ENCODE measurements around the gene SLC17A1. TPM values are rescaled to one million over a fixed set of nuclear protein-coding genes. Genes with fewer than 3 reads are reported as not detected.

Gene SLC17A1
- total and polyA plus RNA-seq, 4 donors = 0.12 TPM; not detected in 3

DNA sequence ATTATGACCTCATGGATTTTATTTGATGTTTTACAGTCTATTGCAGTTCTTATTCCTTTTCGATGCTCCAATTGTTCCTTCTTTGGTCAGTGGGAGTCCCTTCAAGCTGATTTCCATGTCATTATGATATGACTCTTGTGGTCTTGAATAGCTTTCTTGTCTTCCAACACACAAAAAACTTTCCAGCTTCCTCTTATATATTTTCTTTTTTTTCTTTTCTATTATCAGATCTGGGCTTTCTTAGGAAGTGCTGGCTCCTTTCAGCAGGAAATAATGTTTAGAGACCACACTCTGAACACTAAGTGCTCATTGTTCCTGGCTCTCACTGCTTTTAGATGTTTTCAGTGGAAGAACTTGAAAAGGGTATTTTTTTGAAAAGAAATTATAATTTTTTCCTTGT, 3.1 kb upstream of the SLC17A1 start:
- Histone ChIP-seq H3K36me3 (ENCODE audit: control insufficient read depth, insufficient read depth, low read length) (no peaks in the 10 kb centered on the region), H3K27me3 (ENCODE audit: control insufficient read depth, insufficient read depth, low read length) (no peaks in the 10 kb centered on the region), H3K4me1 (ENCODE audit: control insufficient read depth, insufficient read depth, low read length) (no peaks in the 10 kb centered on the region), H3K27ac (ENCODE audit: low read depth, low read length) (no peak overlapping the region), H3K4me3 (ENCODE audit: low read depth, low read length) (no peak overlapping the region), H3K9me3 (ENCODE audit: control insufficient read depth, insufficient read depth, low read length) (no peaks in the 10 kb centered on the region)
- DNase-seq (ENCODE audit: low read depth in 4 of 6, low spot score in 6 of 6) = peak in 1 of 6 donors; percentile 16
- no CpG with 5 or more reads among the region's 1 CpG for WGBS (ENCODE audit: insufficient coverage)

DNA sequence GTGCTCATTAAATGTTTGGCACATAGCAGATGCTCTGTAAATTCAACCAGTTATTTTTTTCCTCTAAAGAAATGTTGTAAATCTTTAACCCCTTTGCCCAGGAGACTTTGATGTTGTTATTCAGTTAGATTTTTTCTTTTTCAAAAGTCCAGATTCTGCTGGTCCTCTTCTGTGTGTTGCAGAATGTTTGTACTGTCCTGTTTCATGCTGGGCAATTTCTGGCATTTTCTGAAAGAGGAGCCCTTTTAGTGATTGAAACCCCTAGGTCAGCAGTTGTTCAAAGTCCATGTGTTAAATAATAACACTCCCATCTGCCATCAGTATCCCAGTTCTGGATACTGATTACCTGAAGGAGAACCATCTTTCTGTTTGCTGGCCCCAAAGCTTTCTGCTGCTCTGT, 1.3 kb upstream of the SLC17A1 start:
- H3K27ac ChIP-seq (ENCODE audit: low read depth, low read length) = no peak overlapping the region
- DNase-seq (ENCODE audit: low read depth in 4 of 6, low spot score in 6 of 6) = no peak
- no peak overlapping the region for H3K4me3 ChIP-seq (ENCODE audit: low read depth, low read length)
- no peaks in the 10 kb centered on the region for H3K27me3 ChIP-seq (ENCODE audit: control insufficient read depth, insufficient read depth, low read length)
- no peaks in the 10 kb centered on the region for H3K36me3 ChIP-seq (ENCODE audit: control insufficient read depth, insufficient read depth, low read length)
- no peaks in the 10 kb centered on the region for H3K4me1 ChIP-seq (ENCODE audit: control insufficient read depth, insufficient read depth, low read length)
- H3K9me3 ChIP-seq (ENCODE audit: control insufficient read depth, insufficient read depth, low read length) = no peaks in the 10 kb centered on the region

GRCh38 chr6:25832670-25833069, 818 bp upstream of the SLC17A1 start:
- no peaks in the 10 kb centered on the region for H3K9me3 ChIP-seq (ENCODE audit: control insufficient read depth, insufficient read depth, low read length)
- WGBS (ENCODE audit: insufficient coverage) = no CpG with 5 or more reads among the region's 3 CpGs
- no peaks in the 10 kb centered on the region for H3K27me3 ChIP-seq (ENCODE audit: control insufficient read depth, insufficient read depth, low read length)
- no peaks in the 10 kb centered on the region for H3K36me3 ChIP-seq (ENCODE audit: control insufficient read depth, insufficient read depth, low read length)
- DNase-seq (ENCODE audit: low read depth in 4 of 6, low spot score in 6 of 6) = no peak
- H3K4me3 ChIP-seq (ENCODE audit: low read depth, low read length) = no peak overlapping the region
- no peaks in the 10 kb centered on the region for H3K4me1 ChIP-seq (ENCODE audit: control insufficient read depth, insufficient read depth, low read length)
- no peak overlapping the region for H3K27ac ChIP-seq (ENCODE audit: low read depth, low read length)

DNA sequence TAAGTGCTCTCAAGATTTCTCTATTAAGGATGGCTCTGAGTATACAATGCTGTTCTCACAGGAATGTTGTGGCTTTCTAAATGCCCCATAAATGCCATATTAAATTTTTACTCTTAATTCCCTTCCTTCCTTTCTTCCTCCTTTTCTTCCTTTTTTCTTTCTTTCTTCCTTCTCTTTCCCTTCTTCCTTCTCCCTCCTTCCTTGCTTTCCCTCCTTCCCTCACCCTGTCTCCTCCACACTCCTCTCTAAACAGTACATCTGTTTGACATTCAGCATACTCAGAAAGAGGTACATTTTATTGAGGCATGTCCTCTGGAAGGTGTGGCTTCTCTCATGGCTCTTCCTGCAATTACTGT, 433 bp upstream of the SLC17A1 start:
- H3K27ac ChIP-seq (ENCODE audit: low read depth, low read length) = no peak overlapping the region
- no peak overlapping the region for H3K4me3 ChIP-seq (ENCODE audit: low read depth, low read length)
- H3K9me3 ChIP-seq (ENCODE audit: control insufficient read depth, insufficient read depth, low read length) = no peaks in the 10 kb centered on the region
- no peak for DNase-seq (ENCODE audit: low read depth in 4 of 6, low spot score in 6 of 6)
- H3K36me3 ChIP-seq (ENCODE audit: control insufficient read depth, insufficient read depth, low read length) = no peaks in the 10 kb centered on the region
- H3K27me3 ChIP-seq (ENCODE audit: control insufficient read depth, insufficient read depth, low read length) = no peaks in the 10 kb centered on the region
- H3K4me1 ChIP-seq (ENCODE audit: control insufficient read depth, insufficient read depth, low read length) = no peaks in the 10 kb centered on the region

DNA sequence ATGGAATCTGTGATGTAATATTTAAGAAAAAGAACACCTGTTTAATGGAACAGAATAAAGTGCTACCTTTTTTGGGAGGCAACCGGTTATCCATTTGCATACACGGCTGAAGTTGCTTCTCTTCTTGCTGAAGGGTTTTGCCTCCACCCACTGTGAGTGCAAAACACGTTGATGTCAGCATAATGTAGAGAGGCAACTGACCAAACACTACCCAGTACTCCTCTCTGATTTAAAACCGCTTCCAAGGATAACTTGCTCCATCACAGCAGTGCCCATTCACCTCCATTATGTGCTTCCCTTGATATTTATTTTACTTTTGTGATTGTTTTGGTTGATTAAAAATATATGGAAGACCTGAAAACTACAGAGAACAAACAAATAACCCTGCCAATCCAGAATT, 1.4 kb downstream of the SLC17A1 start:
- no peaks in the 10 kb centered on the region for H3K9me3 ChIP-seq (ENCODE audit: control insufficient read depth, insufficient read depth, low read length)
- no peak overlapping the region for H3K27ac ChIP-seq (ENCODE audit: low read depth, low read length)
- H3K36me3 ChIP-seq (ENCODE audit: control insufficient read depth, insufficient read depth, low read length) = no peaks in the 10 kb centered on the region
- no peak overlapping the region for H3K4me3 ChIP-seq (ENCODE audit: low read depth, low read length)
- H3K27me3 ChIP-seq (ENCODE audit: control insufficient read depth, insufficient read depth, low read length) = no peaks in the 10 kb centered on the region
- DNase-seq (ENCODE audit: low read depth in 4 of 6, low spot score in 6 of 6) = no peak
- WGBS (ENCODE audit: insufficient coverage) = 86% methylated on average over 2 of the region's 4 CpGs
- H3K4me1 ChIP-seq (ENCODE audit: control insufficient read depth, insufficient read depth, low read length) = no peaks in the 10 kb centered on the region

DNA sequence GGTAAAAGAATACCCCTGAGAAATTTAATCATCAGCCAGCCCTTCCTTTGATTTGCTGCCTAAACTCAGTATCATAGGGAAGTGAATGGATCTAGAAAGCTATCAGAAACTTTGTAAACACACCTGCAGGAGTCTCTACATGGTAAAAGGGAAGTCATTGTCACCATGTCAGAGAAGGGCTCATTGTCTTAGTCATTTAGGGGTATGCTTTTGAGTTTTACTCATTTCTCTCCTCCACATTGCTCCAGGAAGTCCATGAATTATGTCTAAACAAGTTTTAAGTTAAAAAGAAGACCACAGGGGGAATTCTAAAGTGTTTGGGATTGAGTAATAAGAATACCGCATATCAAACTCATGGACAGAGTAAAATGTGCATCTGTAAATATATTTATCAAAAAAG, 2.5 kb downstream of the SLC17A1 start:
- Histone ChIP-seq H3K4me3 (ENCODE audit: low read depth, low read length) (no peak overlapping the region), H3K36me3 (ENCODE audit: control insufficient read depth, insufficient read depth, low read length) (no peaks in the 10 kb centered on the region), H3K27ac (ENCODE audit: low read depth, low read length) (no peak overlapping the region), H3K9me3 (ENCODE audit: control insufficient read depth, insufficient read depth, low read length) (no peaks in the 10 kb centered on the region), H3K4me1 (ENCODE audit: control insufficient read depth, insufficient read depth, low read length) (no peaks in the 10 kb centered on the region), H3K27me3 (ENCODE audit: control insufficient read depth, insufficient read depth, low read length) (no peaks in the 10 kb centered on the region)
- no peak for DNase-seq (ENCODE audit: low read depth in 4 of 6, low spot score in 6 of 6)
- WGBS (ENCODE audit: insufficient coverage) = no CpG with 5 or more reads among the region's 1 CpG

DNA sequence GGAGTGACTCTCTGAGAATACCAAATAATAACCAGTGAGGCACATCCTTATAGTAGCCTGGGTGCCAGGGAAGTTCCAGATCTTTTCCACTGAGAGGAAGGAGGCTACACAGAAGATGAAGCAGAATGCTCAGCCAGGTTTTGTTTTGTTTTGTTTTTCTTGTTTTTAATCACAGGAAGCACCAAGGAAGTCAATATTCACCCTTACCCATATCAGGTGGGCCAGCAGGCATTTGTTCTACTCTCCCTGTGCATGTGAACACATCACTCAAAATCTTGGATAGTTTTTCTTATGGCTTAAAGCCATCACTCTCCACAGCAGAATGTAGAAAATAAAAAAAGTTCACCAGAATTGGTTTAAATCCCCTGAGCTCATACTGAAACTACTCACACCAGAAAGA, 10.5 kb downstream of the SLC17A1 start:
- H3K4me1 ChIP-seq (ENCODE audit: control insufficient read depth, insufficient read depth, low read length) = no peaks in the 10 kb centered on the region
- H3K9me3 ChIP-seq (ENCODE audit: control insufficient read depth, insufficient read depth, low read length) = no peaks in the 10 kb centered on the region
- DNase-seq (ENCODE audit: low read depth in 4 of 6, low spot score in 6 of 6) = peak in 1 of 6 donors; percentile 63
- no peak overlapping the region for H3K4me3 ChIP-seq (ENCODE audit: low read depth, low read length)
- H3K27ac ChIP-seq (ENCODE audit: low read depth, low read length) = no peak overlapping the region
- H3K27me3 ChIP-seq (ENCODE audit: control insufficient read depth, insufficient read depth, low read length) = no peaks in the 10 kb centered on the region
- H3K36me3 ChIP-seq (ENCODE audit: control insufficient read depth, insufficient read depth, low read length) = no peaks in the 10 kb centered on the region

DNA sequence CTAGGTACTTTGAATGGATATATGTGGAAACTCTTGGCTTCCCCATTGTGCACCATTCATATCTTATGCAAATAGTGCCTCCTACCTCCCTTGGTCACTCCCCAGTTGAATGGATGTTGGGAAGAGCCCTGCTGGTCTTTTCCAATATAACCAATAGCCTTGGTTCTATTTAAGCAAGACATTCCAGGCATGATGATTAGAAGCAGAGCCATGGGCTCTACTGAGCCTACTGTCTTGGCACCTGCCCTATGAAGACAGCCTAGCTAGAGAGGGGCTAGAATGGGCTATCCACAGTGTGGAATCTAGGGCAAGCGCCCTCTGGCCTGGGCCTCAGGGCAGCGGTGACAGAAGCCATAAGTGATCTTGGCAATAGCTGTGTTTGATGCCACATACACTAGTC, 15.6 kb downstream of the SLC17A1 start:
- 97% methylated on average over 2 of the region's 2 CpGs for WGBS (ENCODE audit: insufficient coverage)
- H3K27me3 ChIP-seq (ENCODE audit: control insufficient read depth, insufficient read depth, low read length) = no peaks in the 10 kb centered on the region
- DNase-seq (ENCODE audit: low read depth in 4 of 6, low spot score in 6 of 6) = no peak

DNA sequence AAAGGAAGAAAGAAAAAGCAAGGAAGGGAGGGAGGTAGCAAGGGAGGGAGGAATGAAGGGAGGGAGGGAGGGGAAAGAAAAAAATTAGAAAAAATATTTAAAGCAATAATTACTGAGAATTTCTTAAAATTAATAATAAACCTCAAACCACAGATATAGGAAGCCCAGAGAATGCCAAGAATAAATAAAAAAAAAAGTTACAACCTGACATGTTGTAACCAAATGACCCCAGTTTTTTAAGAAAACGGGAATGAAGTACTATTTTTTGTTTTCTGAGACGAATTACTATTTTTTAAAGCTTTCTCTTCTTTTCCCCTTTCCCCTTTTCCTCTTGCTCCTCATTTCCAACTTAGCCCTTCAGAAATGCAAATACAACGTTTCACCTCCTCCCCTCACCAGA, 16.7 kb downstream of the SLC17A1 start:
- Histone ChIP-seq H3K36me3 (ENCODE audit: control insufficient read depth, insufficient read depth, low read length) (no peaks in the 10 kb centered on the region), H3K4me3 (ENCODE audit: low read depth, low read length) (no peak overlapping the region), H3K9me3 (ENCODE audit: control insufficient read depth, insufficient read depth, low read length) (no peaks in the 10 kb centered on the region), H3K27me3 (ENCODE audit: control insufficient read depth, insufficient read depth, low read length) (no peaks in the 10 kb centered on the region), H3K27ac (ENCODE audit: low read depth, low read length) (no peak overlapping the region), H3K4me1 (ENCODE audit: control insufficient read depth, insufficient read depth, low read length) (no peaks in the 10 kb centered on the region)
- WGBS (ENCODE audit: insufficient coverage) = 68% methylated on average over 3 of the region's 3 CpGs
- no peak for DNase-seq (ENCODE audit: low read depth in 4 of 6, low spot score in 6 of 6)

More for the DNA sequence above, 15.6 kb downstream of the SLC17A1 start:
- H3K4me3 ChIP-seq (ENCODE audit: low read depth, low read length) = no peak overlapping the region
- H3K9me3 ChIP-seq (ENCODE audit: control insufficient read depth, insufficient read depth, low read length) = no peaks in the 10 kb centered on the region
- H3K36me3 ChIP-seq (ENCODE audit: control insufficient read depth, insufficient read depth, low read length) = no peaks in the 10 kb centered on the region
- H3K4me1 ChIP-seq (ENCODE audit: control insufficient read depth, insufficient read depth, low read length) = no peaks in the 10 kb centered on the region
- no peak overlapping the region for H3K27ac ChIP-seq (ENCODE audit: low read depth, low read length)

DNA sequence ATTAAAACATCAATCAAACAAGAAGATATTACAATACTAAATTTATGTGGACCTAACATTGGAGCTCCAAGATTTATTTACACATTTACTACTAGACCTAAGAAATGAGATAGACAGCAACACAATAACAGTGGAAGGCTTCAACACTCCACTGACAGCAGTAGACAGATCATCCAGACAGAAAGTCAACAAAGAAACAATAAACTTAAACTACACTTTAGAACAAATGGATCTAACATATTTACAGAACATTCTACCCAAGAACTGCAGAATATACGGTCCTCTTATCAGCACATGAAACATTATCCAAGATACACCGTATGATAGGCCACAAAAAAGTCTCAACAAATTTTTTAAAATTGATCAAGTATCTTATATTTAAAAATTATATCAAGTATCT, 27.0 kb downstream of the SLC17A1 start:
- H3K4me1 ChIP-seq (ENCODE audit: control insufficient read depth, insufficient read depth, low read length) = no peaks in the 10 kb centered on the region
- no CpG with 5 or more reads among the region's 2 CpGs for WGBS (ENCODE audit: insufficient coverage)

DNA sequence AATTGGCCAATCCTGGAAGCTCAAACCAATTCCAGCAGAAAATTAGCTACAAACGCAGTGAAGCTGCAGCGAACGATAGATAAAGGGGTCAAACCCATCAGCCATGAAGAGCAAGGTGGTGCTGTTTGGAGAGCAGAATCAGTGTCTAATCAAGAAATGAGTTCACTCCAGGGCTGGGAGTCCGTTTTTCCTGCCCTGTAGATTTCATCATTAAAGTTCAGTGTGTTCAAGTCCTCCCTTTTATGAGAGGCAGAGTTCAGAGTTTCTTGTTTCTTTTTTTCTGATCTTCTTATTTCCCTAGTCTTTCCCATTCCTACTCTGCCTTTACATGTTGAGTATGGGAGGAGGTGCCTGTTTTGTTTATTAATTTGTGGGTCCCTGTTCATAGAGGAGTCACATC, 30.4 kb downstream of the SLC17A1 start:
- H3K27ac ChIP-seq (ENCODE audit: low read depth, low read length) = no peak overlapping the region
- 100% methylated on average over 3 of the region's 4 CpGs for WGBS (ENCODE audit: insufficient coverage)

More for the DNA sequence above, 27.0 kb downstream of the SLC17A1 start:
- H3K4me3 ChIP-seq (ENCODE audit: low read depth, low read length) = no peak overlapping the region
- H3K36me3 ChIP-seq (ENCODE audit: control insufficient read depth, insufficient read depth, low read length) = no peaks in the 10 kb centered on the region
- H3K9me3 ChIP-seq (ENCODE audit: control insufficient read depth, insufficient read depth, low read length) = no peaks in the 10 kb centered on the region
- no peaks in the 10 kb centered on the region for H3K27me3 ChIP-seq (ENCODE audit: control insufficient read depth, insufficient read depth, low read length)
- no peak for DNase-seq (ENCODE audit: low read depth in 4 of 6, low spot score in 6 of 6)
- no peak overlapping the region for H3K27ac ChIP-seq (ENCODE audit: low read depth, low read length)

More for the DNA sequence above, 30.4 kb downstream of the SLC17A1 start:
- Histone ChIP-seq H3K4me1 (ENCODE audit: control insufficient read depth, insufficient read depth, low read length) (no peaks in the 10 kb centered on the region), H3K27me3 (ENCODE audit: control insufficient read depth, insufficient read depth, low read length) (no peaks in the 10 kb centered on the region), H3K36me3 (ENCODE audit: control insufficient read depth, insufficient read depth, low read length) (no peaks in the 10 kb centered on the region), H3K4me3 (ENCODE audit: low read depth, low read length) (no peak overlapping the region), H3K9me3 (ENCODE audit: control insufficient read depth, insufficient read depth, low read length) (no peaks in the 10 kb centered on the region)
- DNase-seq (ENCODE audit: low read depth in 4 of 6, low spot score in 6 of 6) = no peak

All from spinal cord (tissue), 10 donors.